PC-9 (cell line): Measurements from ENCODE around the gene DTX1. TPM values are rescaled to one million over a fixed set of nuclear protein-coding genes. Genes with fewer than 3 reads are reported as not detected.

Experiments used
- BruUV-seq: library from RNA; stranded (reverse); fragments of 400-500 nt; replicated peaks from 2 replicates; lab custom pipeline; 2021; lab: Mats Ljungman, UMichigan
- CTCF ChIA-PET: fragments of 300-600 bp; sonication (Branson Sonifier 250); formaldehyde crosslinking; loops from one replicate; lab custom pipeline; 2022; ENCODE audit warnings: antibody characterized with exemption; lab: Charles Lee
- POLR2A ChIA-PET: fragments of 300-600 bp; sonication (Branson Sonifier 250); formaldehyde crosslinking; loops from one replicate; lab custom pipeline; 2022; ENCODE audit warnings: antibody characterized with exemption; ENCODE audit not compliant: unreplicated experiment; lab: Charles Lee
- DNase-seq, 2 experiments: peaks; one replicate each; pipeline versions ENCODE4 v3.0.0 to v3.0.0-alpha.2; 2015 to 2022; ENCODE audit warnings: mixed read lengths in 1 of 2
- H2AFZ ChIP-seq: fragments of 200-600 bp; sonication (generic); 2 replicates; pipeline ENCODE4 v1.8.1; 2017; ENCODE audit warnings: antibody characterized with exemption
- H3F3A ChIP-seq: fragments of 200-600 bp; sonication (generic); 2 replicates; pipeline ENCODE4 v1.8.1; 2017; ENCODE audit warnings: antibody characterized with exemption, mild to moderate bottlenecking, low read depth; ENCODE audit not compliant: insufficient read depth
- H3K27ac ChIP-seq: fragments of 200-600 bp; sonication (generic); 2 replicates; pipeline ENCODE4 v1.6.1; 2016; ENCODE audit warnings: mixed run types
- H3K27me3 ChIP-seq: fragments of 200-600 bp; sonication (generic); 2 replicates; pipeline ENCODE4 v1.6.1; 2016; ENCODE audit warnings: low read depth, mixed run types; ENCODE audit not compliant: insufficient read depth
- H3K36me3 ChIP-seq: fragments of 200-600 bp; sonication (generic); 2 replicates; pipeline ENCODE4 v1.6.1; 2016; ENCODE audit warnings: low read depth, mixed run types
- H3K4me1 ChIP-seq: fragments of 200-600 bp; sonication (generic); replicated peaks from 2 replicates; pipeline ENCODE4 v1.6.1; 2016; ENCODE audit warnings: mixed run types; ENCODE audit not compliant: insufficient read depth
- H3K4me2 ChIP-seq: fragments of 200-600 bp; sonication (generic); 2 replicates; pipeline ENCODE4 v1.6.1; 2017; ENCODE audit warnings: mixed run types
- H3K4me3 ChIP-seq: fragments of 200-600 bp; sonication (generic); 2 replicates; pipeline ENCODE4 v1.6.1; 2016; ENCODE audit warnings: mixed run types
- H3K79me2 ChIP-seq: fragments of 200-600 bp; sonication (generic); 2 replicates; pipeline ENCODE4 v1.6.1; 2017; ENCODE audit warnings: low read depth, mixed run types
- H3K9me2 ChIP-seq: fragments of 200-600 bp; sonication (generic); 2 replicates; pipeline ENCODE4 v1.8.1; 2017; ENCODE audit warnings: mild to moderate bottlenecking; ENCODE audit not compliant: insufficient read depth
- H3K9me3 ChIP-seq: fragments of 200-600 bp; sonication (generic); 2 replicates; pipeline ENCODE4 v1.8.1; 2016; ENCODE audit warnings: low read depth; ENCODE audit not compliant: insufficient read depth
- H4K20me1 ChIP-seq: fragments of 200-600 bp; sonication (generic); 2 replicates; pipeline ENCODE4 v1.8.1; 2017; ENCODE audit not compliant: insufficient read depth
- EZH2 ChIP-seq: fragments of 200-600 bp; sonication (generic); IDR thresholded peaks from 2 replicates; pipeline ENCODE4 v1.8.0; 2017; ENCODE audit warnings: antibody characterized with exemption, low read depth
- intact Hi-C: fragments of 100-400 bp; cut with micrococcal nuclease; formaldehyde crosslinking; loops from one replicate; pipeline ENCODE4 v1.10.0; 2022; ENCODE audit not compliant: unreplicated experiment
- total RNA-seq: library from RNA; stranded (reverse); gene quantifications from 2 replicates; pipeline ENCODE4 v1.2.3, GENCODE V29; 2021
- TF ChIP-seq, protein P1 (sequence below): fragments of 200-600 bp; sonication (generic); conservative IDR thresholded peaks from 2 replicates; pipeline ENCODE4 v1.6.1; 2017; ENCODE audit warnings: mixed run types, antibody characterized with exemption, mild to moderate bottlenecking, moderate library complexity

The DTX1 gene
- total RNA-seq, 1 experiment from 2014 or later: 0.13 TPM

DNA sequence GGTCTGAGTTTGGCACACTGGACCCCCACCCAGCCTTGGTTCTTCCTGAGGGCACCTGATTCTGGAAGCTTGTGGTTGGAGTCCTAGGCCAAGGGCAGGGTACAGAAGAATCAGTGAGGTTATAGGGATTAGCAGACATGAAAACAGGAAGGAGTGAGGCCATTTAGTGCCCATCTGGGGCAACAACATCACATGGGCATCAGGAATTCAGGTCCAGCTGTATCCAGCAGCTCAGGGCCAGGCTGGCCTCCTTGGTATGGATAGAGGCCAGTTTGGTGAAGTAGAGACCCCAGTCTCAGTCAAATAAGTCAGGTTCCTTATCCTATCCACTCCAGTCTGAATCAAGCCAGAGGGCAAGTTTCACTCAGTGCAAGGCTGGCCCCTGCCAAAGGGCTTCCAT is 42.8 kb downstream of the DTX1 start:
- Histone ChIP-seq H3K27me3 (no peaks in the 10 kb centered on the region), H3K4me1 (0 out of 2 replicates have a peak, but pooled peaks cover 4% of the 10 kb centered on the region), H3K27ac (no peak overlapping the region), H3K36me3 (0 out of 2 replicates have a peak, but pooled peaks cover 4% of the 10 kb centered on the region), H3K79me2 (no peaks in the 10 kb centered on the region), H3K4me2 (no peak overlapping the region), H3K9me3 (no peaks in the 10 kb centered on the region), H3K9me2 (no peaks in the 10 kb centered on the region), H3F3A (peaks cover 16% of the 10 kb centered on the region; the same call in 1 of the 2 replicates), H3K4me3 (no peak overlapping the region), H2AFZ (no peak overlapping the region), H4K20me1 (no peaks in the 10 kb centered on the region)
- no TSS peak for BruUV-seq
- intact Hi-C loops: loop anchor here (2.0 to 5.0 kb wide), 3 partner anchors 38 to 75 kb away; partner anchors contain the start of gene RASAL1
- TF ChIP-seq EZH2: no peak
- TF ChIP-seq, protein P1, sequence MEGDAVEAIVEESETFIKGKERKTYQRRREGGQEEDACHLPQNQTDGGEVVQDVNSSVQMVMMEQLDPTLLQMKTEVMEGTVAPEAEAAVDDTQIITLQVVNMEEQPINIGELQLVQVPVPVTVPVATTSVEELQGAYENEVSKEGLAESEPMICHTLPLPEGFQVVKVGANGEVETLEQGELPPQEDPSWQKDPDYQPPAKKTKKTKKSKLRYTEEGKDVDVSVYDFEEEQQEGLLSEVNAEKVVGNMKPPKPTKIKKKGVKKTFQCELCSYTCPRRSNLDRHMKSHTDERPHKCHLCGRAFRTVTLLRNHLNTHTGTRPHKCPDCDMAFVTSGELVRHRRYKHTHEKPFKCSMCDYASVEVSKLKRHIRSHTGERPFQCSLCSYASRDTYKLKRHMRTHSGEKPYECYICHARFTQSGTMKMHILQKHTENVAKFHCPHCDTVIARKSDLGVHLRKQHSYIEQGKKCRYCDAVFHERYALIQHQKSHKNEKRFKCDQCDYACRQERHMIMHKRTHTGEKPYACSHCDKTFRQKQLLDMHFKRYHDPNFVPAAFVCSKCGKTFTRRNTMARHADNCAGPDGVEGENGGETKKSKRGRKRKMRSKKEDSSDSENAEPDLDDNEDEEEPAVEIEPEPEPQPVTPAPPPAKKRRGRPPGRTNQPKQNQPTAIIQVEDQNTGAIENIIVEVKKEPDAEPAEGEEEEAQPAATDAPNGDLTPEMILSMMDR: no peak
- ChIA-PET CTCF (no interaction called here), POLR2A (no interaction called here)
- no peak for DNase-seq

DNA sequence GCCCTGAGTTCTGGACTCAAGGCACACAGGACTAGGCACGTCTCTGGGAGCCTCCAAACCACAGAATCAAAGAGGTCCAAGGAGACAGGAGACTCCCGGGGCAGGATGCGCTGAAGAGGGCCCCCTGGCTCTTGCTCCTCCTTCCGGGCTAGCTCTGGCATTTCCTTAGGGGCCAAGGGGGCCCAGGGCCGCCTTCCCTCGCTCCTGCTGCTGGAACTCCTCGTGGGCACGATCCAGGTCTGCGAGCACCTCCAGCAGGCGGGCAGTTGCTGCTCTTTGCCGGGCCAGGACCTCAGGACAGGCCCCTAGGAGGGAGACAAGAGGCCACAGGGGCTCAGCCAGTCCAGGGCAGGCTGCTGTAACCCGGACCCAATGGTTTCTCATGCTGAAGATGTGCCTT is 43.2 kb downstream of the DTX1 start:
- Histone ChIP-seq H3K79me2 (no peaks in the 10 kb centered on the region), H3K4me3 (no peak overlapping the region), H3K36me3 (0 out of 2 replicates have a peak, but pooled peaks cover 4% of the 10 kb centered on the region), H2AFZ (no peak overlapping the region), H3K27ac (no peak overlapping the region), H3K9me3 (no peaks in the 10 kb centered on the region), H3K4me2 (no peak overlapping the region), H3K4me1 (0 out of 2 replicates have a peak, but pooled peaks cover 4% of the 10 kb centered on the region), H3K27me3 (no peaks in the 10 kb centered on the region), H3F3A (peaks cover 16% of the 10 kb centered on the region; the same call in 1 of the 2 replicates), H4K20me1 (no peaks in the 10 kb centered on the region), H3K9me2 (no peaks in the 10 kb centered on the region)
- TF ChIP-seq, protein P1: no peak
- no peak for TF ChIP-seq EZH2
- no peak for DNase-seq
- no TSS peak for BruUV-seq
- intact Hi-C loops: loop anchor here (2.0 to 5.0 kb wide), 3 partner anchors 38 to 75 kb away; partner anchors contain the start of gene RASAL1
- CTCF ChIA-PET: no interaction called here
- POLR2A ChIA-PET: no interaction called here

DNA sequence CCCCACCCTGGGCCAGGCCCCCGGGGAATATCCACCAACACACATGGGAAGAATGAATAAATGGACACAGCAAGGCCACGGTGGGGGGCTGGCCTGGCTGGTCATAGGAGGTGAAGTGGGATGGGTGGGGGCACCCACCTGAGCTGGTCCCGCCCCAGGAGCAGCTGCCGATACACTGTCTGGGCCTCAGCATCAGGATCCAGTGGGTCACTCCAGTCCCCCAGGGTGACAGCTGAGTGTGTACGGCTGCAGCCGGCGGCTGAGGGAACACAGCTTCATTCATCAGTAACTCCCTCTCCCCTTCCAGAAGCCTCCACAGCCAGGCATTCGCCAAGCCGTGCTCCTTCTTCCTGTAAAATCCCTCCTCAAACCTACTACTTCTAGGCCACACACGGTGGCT is 45.2 kb downstream of the DTX1 start:
- BruUV-seq: no TSS peak
- no peak for DNase-seq
- Histone ChIP-seq H3F3A (peaks cover 16% of the 10 kb centered on the region; the same call in 1 of the 2 replicates), H3K9me2 (no peaks in the 10 kb centered on the region), H3K9me3 (no peaks in the 10 kb centered on the region), H3K79me2 (no peaks in the 10 kb centered on the region), H3K4me1 (0 out of 2 replicates have a peak, but pooled peaks cover 4% of the 10 kb centered on the region), H3K4me2 (no peak overlapping the region), H4K20me1 (no peaks in the 10 kb centered on the region), H3K36me3 (0 out of 2 replicates have a peak, but pooled peaks cover 4% of the 10 kb centered on the region), H3K27ac (no peak overlapping the region), H3K27me3 (no peaks in the 10 kb centered on the region), H2AFZ (no peak overlapping the region), H3K4me3 (no peak overlapping the region)
- ChIA-PET CTCF (no interaction called here), POLR2A (no interaction called here)
- intact Hi-C loops: no loop called here
- no peak for TF ChIP-seq EZH2
- TF ChIP-seq, protein P1: no peak
